Measurements from ENCODE around the gene HMGA1.

Gene HMGA1

GRCh38 chr6:34231566-34232336 is 4.9 kb upstream of the HMGA1 start:
- Histone ChIP-seq H3K4me1 (ENCODE audit: insufficient read depth, low read length) (peaks cover 39% of the 10 kb centered on the region), H3K36me3 (ENCODE audit: insufficient read depth, low read length) (no peaks in the 10 kb centered on the region), H3K9me3 (ENCODE audit: control insufficient read depth, insufficient read depth, low read length) (no peaks in the 10 kb centered on the region), H3K9ac (ENCODE audit: low read depth, low read length) (no peak overlapping the region)

GRCh38 chr6:34232901-34233300 is 3.8 kb upstream of the HMGA1 start:
- Histone ChIP-seq H3K9ac (ENCODE audit: low read depth, low read length) (no peak overlapping the region), H3K9me3 (ENCODE audit: control insufficient read depth, insufficient read depth, low read length) (no peaks in the 10 kb centered on the region), H3K36me3 (ENCODE audit: insufficient read depth, low read length) (no peaks in the 10 kb centered on the region), H3K4me1 (ENCODE audit: insufficient read depth, low read length) (peaks cover 31% of the 10 kb centered on the region)

- H3K9me3 ChIP-seq (ENCODE audit: control insufficient read depth, insufficient read depth, low read length): no peaks in the 10 kb centered on the region
- peaks cover 27% of the 10 kb centered on the region for H3K4me1 ChIP-seq (ENCODE audit: insufficient read depth, low read length)
- peak overlapping the region; percentile 82 for H3K9ac ChIP-seq (ENCODE audit: low read depth, low read length)
- H3K36me3 ChIP-seq (ENCODE audit: insufficient read depth, low read length): 0 out of 2 replicates have a peak, but pooled peaks cover 2% of the 10 kb centered on the region
These were observed 2.8 kb upstream of the HMGA1 start for GRCh38 chr6:34233867-34234266.

- peak overlapping the region; percentile 82 for H3K9ac ChIP-seq (ENCODE audit: low read depth, low read length)
These were observed 1.9 kb upstream of the HMGA1 start for GRCh38 chr6:34234667-34235306.

GRCh38 chr6:34235307-34236130 is 1.2 kb upstream of the HMGA1 start:
- Histone ChIP-seq H3K36me3 (ENCODE audit: insufficient read depth, low read length) (peaks cover 18% of the 10 kb centered on the region), H3K4me1 (ENCODE audit: insufficient read depth, low read length) (peaks cover 28% of the 10 kb centered on the region), H3K9me3 (ENCODE audit: control insufficient read depth, insufficient read depth, low read length) (no peaks in the 10 kb centered on the region), H3K9ac (ENCODE audit: low read depth, low read length) (peak overlapping the region; percentile 96)

More at GRCh38 chr6:34234667-34235306, 1.9 kb upstream of the HMGA1 start:
- H3K36me3 ChIP-seq (ENCODE audit: insufficient read depth, low read length): peaks cover 11% of the 10 kb centered on the region
- H3K9me3 ChIP-seq (ENCODE audit: control insufficient read depth, insufficient read depth, low read length): no peaks in the 10 kb centered on the region
- peaks cover 27% of the 10 kb centered on the region for H3K4me1 ChIP-seq (ENCODE audit: insufficient read depth, low read length)

- peaks cover 34% of the 10 kb centered on the region for H3K4me1 ChIP-seq (ENCODE audit: insufficient read depth, low read length)
- H3K9me3 ChIP-seq (ENCODE audit: control insufficient read depth, insufficient read depth, low read length): no peaks in the 10 kb centered on the region
- peaks cover 24% of the 10 kb centered on the region for H3K36me3 ChIP-seq (ENCODE audit: insufficient read depth, low read length)
- H3K9ac ChIP-seq (ENCODE audit: low read depth, low read length): peak overlapping the region; percentile 96
These were observed 586 bp upstream of the HMGA1 start for GRCh38 chr6:34236131-34236442.

GRCh38 chr6:34237316-34237721 is 646 bp downstream of the HMGA1 start:
- Histone ChIP-seq H3K36me3 (ENCODE audit: insufficient read depth, low read length) (peaks cover 36% of the 10 kb centered on the region), H3K4me1 (ENCODE audit: insufficient read depth, low read length) (peaks cover 43% of the 10 kb centered on the region), H3K9me3 (ENCODE audit: control insufficient read depth, insufficient read depth, low read length) (no peaks in the 10 kb centered on the region), H3K9ac (ENCODE audit: low read depth, low read length) (peak overlapping the region; percentile 96)

GRCh38 chr6:34237722-34238584 is 1.3 kb downstream of the HMGA1 start:
- no peaks in the 10 kb centered on the region for H3K9me3 ChIP-seq (ENCODE audit: control insufficient read depth, insufficient read depth, low read length)
- peaks cover 39% of the 10 kb centered on the region for H3K36me3 ChIP-seq (ENCODE audit: insufficient read depth, low read length)
- peak overlapping the region; percentile 92 for H3K9ac ChIP-seq (ENCODE audit: low read depth, low read length)
- H3K4me1 ChIP-seq (ENCODE audit: insufficient read depth, low read length): peaks cover 45% of the 10 kb centered on the region

GRCh38 chr6:34238585-34239499 is 2.2 kb downstream of the HMGA1 start:
- H3K4me1 ChIP-seq (ENCODE audit: insufficient read depth, low read length): peaks cover 45% of the 10 kb centered on the region
- H3K9me3 ChIP-seq (ENCODE audit: control insufficient read depth, insufficient read depth, low read length): no peaks in the 10 kb centered on the region
- H3K9ac ChIP-seq (ENCODE audit: low read depth, low read length): peak overlapping the region; percentile 92
- H3K36me3 ChIP-seq (ENCODE audit: insufficient read depth, low read length): peaks cover 47% of the 10 kb centered on the region

GRCh38 chr6:34239500-34239825 is 2.8 kb downstream of the HMGA1 start:
- H3K4me1 ChIP-seq (ENCODE audit: insufficient read depth, low read length): peaks cover 40% of the 10 kb centered on the region
- no peaks in the 10 kb centered on the region for H3K9me3 ChIP-seq (ENCODE audit: control insufficient read depth, insufficient read depth, low read length)
- H3K9ac ChIP-seq (ENCODE audit: low read depth, low read length): peak overlapping the region; percentile 92
- H3K36me3 ChIP-seq (ENCODE audit: insufficient read depth, low read length): peaks cover 48% of the 10 kb centered on the region

GRCh38 chr6:34239893-34240292 is 3.2 kb downstream of the HMGA1 start:
- peaks cover 48% of the 10 kb centered on the region for H3K36me3 ChIP-seq (ENCODE audit: insufficient read depth, low read length)
- no peaks in the 10 kb centered on the region for H3K9me3 ChIP-seq (ENCODE audit: control insufficient read depth, insufficient read depth, low read length)
- peaks cover 38% of the 10 kb centered on the region for H3K4me1 ChIP-seq (ENCODE audit: insufficient read depth, low read length)
- H3K9ac ChIP-seq (ENCODE audit: low read depth, low read length): peak overlapping the region; percentile 92

- no peaks in the 10 kb centered on the region for H3K9me3 ChIP-seq (ENCODE audit: control insufficient read depth, insufficient read depth, low read length)
- peaks cover 38% of the 10 kb centered on the region for H3K4me1 ChIP-seq (ENCODE audit: insufficient read depth, low read length)
- no peak overlapping the region for H3K9ac ChIP-seq (ENCODE audit: low read depth, low read length)
- H3K36me3 ChIP-seq (ENCODE audit: insufficient read depth, low read length): peaks cover 48% of the 10 kb centered on the region
These were observed 3.9 kb downstream of the HMGA1 start for GRCh38 chr6:34240329-34241248.
